GM06990 (cell line): Measurements from ENCODE around the gene PLSCR1.

Source experiments
- DNase-seq: peaks from one replicate; pipeline ENCODE4 v3.0.0-alpha.2; 2011; ENCODE audit not compliant: insufficient read length; ENCODE audit errors: extremely low read depth
- H3K27me3 ChIP-seq: replicated peaks from 2 replicates; pipeline ENCODE4 v1.6.0; 2011; ENCODE audit warnings: low read length; ENCODE audit not compliant: control insufficient read depth, insufficient read depth
- H3K36me3 ChIP-seq: 2 replicates; pipeline ENCODE4 v1.5.1; 2011; ENCODE audit warnings: low read length; ENCODE audit not compliant: control insufficient read depth, insufficient read depth
- H3K4me3 ChIP-seq: replicated peaks from 2 replicates; pipeline ENCODE4 v1.5.1; 2011; ENCODE audit warnings: low read depth, mild to moderate bottlenecking, control low read depth, low read length
- CTCF ChIP-seq: IDR thresholded peaks from 2 replicates; pipeline ENCODE4 v1.5.1; 2011; ENCODE audit warnings: low read length, control low read depth, mild to moderate bottlenecking, inconsistent platforms; ENCODE audit not compliant: insufficient read depth, poor library complexity, severe bottlenecking

Gene PLSCR1

GRCh38 chr3:146557745-146558144, 13.3 kb upstream of the PLSCR1 start:
- DNase-seq, result no peak
- no peak overlapping the region for H3K4me3 ChIP-seq
- H3K27me3 ChIP-seq, result no peaks in the 10 kb centered on the region
- TF ChIP-seq CTCF, result no peak
- no peaks in the 10 kb centered on the region for H3K36me3 ChIP-seq

- H3K4me3 ChIP-seq, result no peak overlapping the region
- no peaks in the 10 kb centered on the region for H3K27me3 ChIP-seq
- no peaks in the 10 kb centered on the region for H3K36me3 ChIP-seq
- no peak for DNase-seq
- no peak for TF ChIP-seq CTCF
Measured at GRCh38 chr3:146555311-146555710, 10.9 kb upstream of the PLSCR1 start.

- no peak for DNase-seq
Measured at GRCh38 chr3:146554151-146554760, 9.8 kb upstream of the PLSCR1 start.

GRCh38 chr3:146550743-146551510, 6.5 kb upstream of the PLSCR1 start:
- no peak for DNase-seq
- Histone ChIP-seq H3K36me3 (no peaks in the 10 kb centered on the region), H3K4me3 (no peak overlapping the region), H3K27me3 (no peaks in the 10 kb centered on the region)
- no peak for TF ChIP-seq CTCF

More at GRCh38 chr3:146554151-146554760, 9.8 kb upstream of the PLSCR1 start:
- Histone ChIP-seq H3K36me3 (no peaks in the 10 kb centered on the region), H3K27me3 (no peaks in the 10 kb centered on the region), H3K4me3 (no peak overlapping the region)
- no peak for TF ChIP-seq CTCF

GRCh38 chr3:146550070-146550615, 5.7 kb upstream of the PLSCR1 start:
- no peak overlapping the region for H3K4me3 ChIP-seq
- no peak for DNase-seq
- no peaks in the 10 kb centered on the region for H3K36me3 ChIP-seq
- H3K27me3 ChIP-seq, result no peaks in the 10 kb centered on the region
- TF ChIP-seq CTCF, result no peak
